ENCODE data around the gene HTD2.
"Not testable (repeated sequence)": the region's sequence is repeated elsewhere in the genome, so short reads cannot be mapped to it uniquely, and the experiment has no call there.

HTD2 gene

DNA sequence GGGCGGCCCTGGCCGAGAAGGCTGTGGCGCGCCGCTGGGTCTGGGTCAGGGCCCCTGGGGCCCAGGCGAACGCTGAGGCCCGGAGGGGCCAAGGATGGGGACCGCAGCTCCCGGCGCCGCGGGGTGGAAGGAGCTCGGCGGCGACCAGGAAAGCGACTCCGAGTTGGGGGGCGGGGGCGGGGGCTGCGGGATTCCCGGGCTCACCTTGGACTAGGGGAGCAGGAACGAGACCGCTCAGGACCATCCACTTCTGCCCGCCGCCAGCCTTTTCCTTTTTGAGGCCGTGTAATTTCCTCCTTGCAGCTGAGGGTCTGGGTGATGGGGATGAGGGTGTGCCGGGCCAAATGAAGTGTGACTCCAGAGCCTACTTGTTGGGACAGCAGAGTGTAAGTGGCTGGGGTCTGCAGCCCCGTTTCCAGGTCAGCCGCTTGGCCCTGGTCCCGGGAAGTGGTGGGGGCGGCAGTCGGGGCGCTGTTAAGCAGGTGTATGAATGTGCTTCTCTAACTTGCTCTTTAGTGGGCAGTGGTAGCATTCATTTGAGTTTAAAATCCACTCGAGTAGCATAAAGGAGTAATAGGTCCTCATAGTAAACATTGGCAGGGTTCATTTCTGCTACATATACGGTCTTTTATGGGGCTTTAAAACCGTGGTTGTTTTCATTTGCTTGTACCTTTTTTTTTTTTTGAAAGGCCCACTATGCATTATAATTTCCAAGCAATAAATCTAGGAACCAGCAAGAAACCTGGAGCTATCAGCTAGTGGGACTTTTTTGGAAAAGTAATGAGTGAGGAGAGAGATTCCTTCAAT is 27.1 kb downstream of the HTD2 start:
- peak; percentile 59 for DNase-seq

DNA sequence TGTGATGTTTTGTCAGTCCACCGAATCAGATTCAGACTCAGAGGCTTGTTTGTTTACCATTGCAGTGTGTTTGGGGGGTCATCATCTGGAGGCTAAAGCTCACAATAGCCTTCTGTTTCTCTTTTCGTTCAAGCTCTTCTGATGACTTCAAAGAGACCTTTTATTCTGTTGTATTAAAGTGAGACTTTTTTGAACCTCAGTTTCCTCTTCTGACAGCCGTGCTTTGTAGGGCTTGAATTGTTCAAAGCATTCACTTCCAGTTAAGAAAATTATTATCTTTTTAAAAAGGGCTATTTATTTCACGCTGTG is 27.6 kb downstream of the HTD2 start:
- no peak for DNase-seq

DNA sequence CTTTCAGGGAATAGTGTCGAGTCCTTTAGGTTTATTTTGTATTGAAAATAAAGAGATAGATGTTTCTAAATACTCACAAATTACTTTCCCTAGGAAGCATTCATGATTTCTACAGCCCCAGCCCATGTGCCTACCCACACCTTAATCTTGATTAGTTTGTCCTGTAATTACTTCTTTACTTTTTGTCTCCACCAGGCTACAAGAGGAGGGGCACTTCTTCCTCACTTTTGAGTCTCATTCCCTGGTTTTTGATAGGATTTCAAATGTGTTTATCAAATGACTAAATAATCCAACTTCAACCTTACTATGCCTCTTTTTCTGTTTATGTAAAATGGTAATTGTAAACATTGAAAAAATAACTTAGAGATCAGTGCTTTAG is 28.2 kb downstream of the HTD2 start:
- DNase-seq = peak; percentile 58

DNA sequence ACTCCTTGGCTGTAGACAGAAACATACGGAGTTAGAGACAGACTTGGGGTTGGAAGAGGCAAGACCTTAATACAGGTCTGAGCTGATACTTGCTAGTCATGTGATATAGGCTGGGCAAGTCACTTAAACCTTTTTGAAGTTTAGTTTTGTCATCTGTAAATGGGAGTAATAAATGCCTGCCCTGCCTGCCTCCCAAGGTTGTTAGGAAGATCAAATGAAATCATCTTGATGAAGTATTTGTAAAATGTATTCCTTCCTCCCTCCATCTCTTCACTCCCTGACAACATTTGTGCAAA is 29.3 kb downstream of the HTD2 start:
- no peak for DNase-seq

DNA sequence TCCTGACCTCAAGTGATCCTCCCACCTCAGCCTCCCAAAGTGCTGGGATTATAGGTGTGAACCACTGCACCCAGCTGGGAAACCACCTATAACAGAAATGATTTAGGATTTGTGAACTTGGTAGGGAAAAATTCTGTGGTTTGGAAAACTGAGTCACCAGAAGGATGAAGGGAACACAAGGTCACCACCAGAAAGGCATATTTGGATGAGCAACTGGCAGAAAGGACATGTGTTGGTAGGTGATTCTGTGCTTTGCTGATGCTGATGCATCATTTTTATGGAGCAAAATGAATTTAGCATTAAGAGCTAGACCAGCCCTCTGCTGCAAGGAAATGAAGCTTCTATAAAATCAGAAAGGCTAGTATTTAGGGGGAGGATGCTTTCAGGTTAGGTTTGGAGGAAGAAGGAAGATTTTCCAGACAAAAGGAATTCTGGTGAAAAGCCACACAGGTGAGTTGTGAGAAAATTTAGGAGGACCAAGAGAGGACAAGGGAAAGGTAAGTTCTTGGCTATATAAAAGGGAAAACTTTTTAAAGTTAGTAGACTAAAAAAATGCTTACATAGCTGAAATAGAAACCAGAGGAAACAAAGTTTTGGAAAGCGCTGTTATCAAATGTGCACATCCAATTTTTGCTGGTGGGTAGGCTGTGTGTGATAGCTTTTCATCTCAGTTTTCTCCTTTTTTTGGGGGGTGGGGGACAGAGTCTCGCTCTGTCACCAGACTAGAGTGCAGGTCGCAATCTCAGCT is 30.0 kb downstream of the HTD2 start:
- DNase-seq = no peak

DNA sequence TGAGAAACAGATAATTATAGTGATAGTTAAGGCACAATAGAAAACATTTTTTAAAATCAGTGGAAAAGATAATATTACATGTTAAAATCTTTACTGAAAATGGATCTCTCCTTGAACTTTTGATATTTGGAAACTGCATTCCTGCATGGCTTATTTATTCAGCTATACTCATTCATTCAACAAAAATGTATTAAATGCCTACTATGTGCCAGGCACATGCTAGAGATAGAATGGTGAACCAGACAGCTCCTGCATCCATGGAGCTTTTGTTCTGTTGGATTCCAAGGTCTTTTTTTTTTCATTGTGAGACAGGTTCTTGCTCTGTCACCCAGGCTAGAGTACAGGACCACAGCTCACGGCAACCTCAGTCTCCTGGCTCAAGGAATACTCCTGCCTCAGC is 30.9 kb downstream of the HTD2 start:
- no peak for DNase-seq

DNA sequence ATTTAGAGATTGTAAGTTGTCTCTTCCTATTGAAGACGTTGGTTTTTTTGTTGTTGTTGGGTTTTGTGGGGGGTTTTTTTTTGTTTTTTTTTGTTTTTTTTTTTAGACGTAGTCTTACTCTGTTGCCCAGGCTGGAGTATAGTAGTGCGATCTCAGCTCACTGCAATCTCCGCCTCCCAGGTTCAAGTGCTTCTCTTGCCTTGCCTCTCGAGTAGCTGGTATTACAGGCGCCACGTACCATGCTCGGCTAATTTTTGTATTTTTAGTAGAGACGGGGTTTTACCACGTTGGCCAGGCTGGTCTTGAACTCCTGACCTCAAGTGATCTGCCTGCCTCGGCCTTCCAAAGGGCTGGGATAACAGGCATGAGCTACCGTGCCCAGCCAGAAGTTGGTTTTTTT is 32.8 kb downstream of the HTD2 start:
- DNase-seq = not testable (repeated sequence)

DNA sequence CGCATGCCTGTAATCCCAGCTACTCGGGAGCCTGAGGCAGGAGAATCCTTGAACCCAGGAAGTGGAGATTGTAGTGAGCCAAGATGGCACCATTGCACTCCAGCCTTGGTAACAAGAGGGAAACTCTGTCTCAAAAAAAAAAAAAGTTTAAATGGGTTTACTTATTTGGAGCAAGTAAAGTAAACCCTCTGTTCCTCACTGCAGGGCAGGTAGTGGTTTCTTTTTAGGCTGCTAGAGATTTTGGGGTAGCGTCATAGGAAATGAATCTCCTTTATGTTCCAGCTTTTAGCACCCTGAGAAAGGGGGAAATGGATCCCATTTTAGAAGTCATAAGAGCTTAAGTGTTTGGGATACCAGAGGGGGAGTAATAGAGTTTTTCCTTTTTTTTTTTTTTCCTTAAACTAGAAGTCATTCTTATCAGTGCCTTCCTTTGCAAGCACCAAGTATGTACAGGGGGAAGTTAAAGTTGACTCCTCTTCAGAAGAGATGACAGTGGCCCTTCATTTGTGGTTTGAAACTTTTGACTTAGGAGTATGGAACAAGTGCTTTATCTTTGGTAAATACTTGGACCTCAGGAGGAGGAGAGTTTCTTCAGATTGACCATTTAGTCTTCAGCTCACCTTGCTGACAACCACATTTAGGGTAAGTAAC is 34.4 kb downstream of the HTD2 start:
- no peak for DNase-seq

DNA sequence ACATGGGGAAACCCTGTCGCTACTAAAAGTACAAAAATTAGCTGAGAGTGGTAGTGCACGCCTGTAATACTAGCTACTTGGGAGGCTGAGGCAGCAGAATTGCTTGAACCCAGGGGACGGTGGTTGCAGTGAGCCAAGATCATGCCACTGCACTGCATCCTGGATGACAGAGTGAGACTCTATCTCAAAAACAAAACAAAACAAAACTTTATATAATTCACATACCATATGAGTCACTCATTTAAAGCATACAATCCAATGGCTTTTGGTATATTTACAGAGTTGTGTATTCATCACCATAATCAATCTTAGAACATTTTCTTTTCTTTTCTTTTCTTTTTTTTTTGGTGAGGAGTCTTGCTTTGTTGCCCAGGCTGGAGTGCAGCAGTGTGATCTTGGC is 35.1 kb downstream of the HTD2 start:
- no peak for DNase-seq

DNA sequence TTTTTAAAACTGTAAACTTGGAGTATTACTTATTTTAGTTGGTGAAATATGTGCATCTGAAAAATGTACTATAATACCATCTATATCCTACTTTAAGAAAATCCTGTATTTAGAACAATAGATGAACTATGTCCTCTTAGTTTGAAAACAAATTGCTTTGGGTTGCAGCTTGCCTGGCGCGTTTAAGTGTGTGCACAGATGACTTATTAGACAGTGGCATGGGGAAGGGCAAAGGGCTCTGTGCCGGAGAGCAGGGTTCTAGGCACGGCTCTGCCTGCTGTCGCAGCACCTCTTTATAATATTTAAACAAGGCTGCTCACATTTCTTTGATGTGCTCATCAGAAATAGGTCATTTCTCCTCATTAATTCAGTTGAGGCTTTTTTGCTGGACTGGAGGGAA is 36.4 kb downstream of the HTD2 start:
- no peak for DNase-seq

DNA sequence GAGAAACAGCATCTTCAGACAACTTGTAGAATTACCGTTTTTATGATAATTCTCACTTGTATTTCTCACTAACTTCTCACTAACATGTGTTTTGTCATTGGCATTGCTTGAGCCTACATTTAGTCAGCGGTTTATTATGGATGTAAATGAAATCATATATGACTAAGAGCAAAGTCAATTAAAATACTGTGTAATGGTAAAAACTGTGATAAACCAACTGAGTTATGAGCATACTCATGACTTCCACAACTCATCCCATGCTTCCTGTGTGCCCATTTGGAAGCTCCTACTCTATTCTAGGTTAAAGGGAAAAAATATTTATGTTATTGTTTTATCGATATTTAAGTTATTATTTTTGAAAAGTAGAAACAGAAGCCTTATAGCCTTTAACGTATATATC is 39.1 kb downstream of the HTD2 start:
- no peak for DNase-seq

DNA sequence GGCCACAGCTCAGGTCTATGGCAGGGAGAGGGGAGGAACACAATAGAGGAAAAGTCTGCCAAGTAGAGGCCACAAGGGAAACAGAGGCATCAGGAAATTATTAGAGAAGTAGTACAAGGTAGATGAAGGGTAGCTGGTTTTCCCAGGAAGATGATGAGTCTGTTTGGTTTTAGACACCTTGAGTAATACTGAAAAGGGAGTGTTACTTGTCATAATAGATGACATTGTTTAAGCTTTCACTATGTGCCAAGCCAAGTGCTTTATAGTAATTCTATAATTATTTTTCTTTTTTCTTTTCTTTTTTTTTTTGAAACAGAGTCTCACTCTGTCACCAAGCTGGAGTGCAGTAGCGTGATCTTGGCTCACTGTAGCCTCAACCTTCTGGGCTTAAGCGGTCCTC is 40.0 kb downstream of the HTD2 start:
- DNase-seq = no peak

DNA sequence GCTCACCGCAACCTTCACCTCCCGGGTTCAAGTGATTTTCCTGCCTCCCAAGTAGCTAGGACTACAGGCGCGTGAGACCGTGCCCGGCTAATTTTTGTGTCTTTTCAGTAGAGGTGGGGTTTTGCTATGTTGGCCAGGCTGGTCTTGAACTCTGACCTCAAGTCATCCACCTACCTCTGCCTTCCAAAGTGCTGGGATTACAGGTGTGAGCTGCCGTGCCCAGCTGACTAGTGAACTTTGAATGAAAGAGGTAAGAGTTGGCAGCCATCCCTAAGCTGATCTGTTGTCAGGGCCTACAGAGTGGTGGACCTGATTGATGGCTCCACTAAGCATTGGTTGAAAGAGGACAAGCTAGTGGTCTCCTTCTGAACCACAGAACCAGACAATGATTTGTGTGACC is 41.7 kb downstream of the HTD2 start:
- no peak for DNase-seq

DNA sequence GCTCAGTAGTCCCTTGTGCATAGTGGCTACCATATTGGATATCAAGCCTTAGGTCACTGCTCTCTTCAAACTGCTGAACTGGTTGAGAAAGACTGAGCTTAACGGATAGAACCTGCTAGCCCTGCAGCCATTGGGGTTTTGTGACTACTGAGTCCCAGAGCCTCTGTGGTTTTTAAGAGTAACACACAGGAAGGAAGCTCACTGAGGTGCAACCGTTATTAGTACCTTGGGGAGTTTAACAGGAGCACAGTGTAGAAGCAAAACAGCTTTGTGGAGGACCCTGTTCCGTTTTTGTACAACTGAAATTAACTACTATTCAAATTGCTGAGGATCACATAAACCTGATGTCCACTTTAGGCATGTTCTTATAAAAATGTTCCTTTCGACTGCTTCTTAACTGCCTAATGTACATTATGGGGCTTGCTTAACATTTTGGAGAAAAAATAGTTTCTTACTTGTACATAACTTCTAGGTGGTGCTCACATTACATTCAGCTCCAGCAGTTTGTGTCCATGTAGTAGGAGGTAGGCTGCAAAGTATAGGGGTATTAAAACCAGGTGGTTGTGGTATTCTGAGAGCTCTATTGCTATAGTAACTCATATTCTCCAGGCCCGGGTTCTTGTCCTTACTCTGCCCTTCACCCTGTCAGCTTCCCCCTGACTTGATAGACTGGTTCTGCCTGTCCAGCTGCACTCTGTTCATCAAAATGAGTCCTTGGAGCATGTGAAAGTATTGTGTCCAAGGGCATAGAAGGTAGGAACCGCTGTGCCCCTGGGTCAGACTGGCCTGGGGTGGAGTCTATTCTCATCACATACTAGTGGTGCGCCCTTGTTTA is 43.7 kb downstream of the HTD2 start:
- DNase-seq = peak; percentile 67

DNA sequence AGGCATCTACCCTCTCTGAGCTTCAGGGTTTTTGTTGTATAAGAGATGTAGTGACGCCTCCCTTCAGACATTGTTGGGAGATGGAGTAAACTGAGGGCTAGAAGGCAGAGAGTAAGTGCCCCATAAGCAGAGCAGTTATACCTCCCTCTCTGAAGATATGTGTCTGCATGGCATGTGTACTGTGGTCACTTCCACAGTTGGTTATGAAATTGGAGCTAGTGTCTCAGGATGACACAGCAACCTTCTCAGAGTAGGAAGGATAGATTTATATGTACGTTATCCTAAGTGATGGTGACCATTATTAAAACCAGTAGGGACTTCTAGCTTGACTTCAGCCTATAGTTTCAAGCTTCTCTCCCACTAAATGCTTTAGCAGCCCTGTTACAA is 44.3 kb downstream of the HTD2 start:
- peak; percentile 76 for DNase-seq

DNA sequence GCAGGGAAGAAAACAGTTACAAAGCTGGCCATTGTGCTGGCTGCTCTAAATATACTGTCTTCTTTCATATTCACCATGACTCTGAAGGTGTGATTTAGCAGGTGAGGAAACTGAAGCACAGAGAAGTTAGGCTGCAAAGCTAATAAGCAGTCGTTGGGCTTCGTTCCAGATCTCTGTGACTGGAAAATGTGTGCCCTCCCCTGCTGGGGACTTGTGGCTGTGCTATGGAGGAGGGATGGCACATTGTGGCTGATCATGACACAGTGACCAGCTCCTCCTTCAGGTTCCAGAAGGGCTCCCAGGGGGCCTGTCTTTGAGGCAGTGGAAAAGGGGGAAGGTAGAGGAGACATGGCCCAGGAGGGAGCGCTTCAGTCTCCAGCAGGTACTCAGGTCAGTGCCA is 45.6 kb downstream of the HTD2 start:
- peak; percentile 80 for DNase-seq

DNA sequence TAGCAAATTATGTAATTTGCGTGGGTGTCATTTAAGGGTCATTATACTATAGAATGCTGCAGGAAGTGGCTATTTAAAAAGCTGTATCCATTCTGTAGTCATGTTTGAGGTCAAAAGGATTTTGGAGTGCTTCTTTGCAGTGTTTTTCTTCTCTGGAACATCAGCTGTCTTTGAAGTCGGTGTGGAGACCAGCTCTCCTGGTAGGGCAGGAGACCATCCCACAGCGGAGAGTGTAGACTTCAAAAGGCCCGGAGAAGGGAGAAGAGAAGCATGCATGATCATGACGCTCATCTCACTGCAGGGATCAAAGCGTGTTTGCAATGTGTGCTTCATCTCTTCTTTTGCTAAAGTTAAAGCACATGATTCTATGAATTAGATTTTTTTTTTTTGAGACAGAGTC is 46.3 kb downstream of the HTD2 start:
- DNase-seq = no peak

DNA sequence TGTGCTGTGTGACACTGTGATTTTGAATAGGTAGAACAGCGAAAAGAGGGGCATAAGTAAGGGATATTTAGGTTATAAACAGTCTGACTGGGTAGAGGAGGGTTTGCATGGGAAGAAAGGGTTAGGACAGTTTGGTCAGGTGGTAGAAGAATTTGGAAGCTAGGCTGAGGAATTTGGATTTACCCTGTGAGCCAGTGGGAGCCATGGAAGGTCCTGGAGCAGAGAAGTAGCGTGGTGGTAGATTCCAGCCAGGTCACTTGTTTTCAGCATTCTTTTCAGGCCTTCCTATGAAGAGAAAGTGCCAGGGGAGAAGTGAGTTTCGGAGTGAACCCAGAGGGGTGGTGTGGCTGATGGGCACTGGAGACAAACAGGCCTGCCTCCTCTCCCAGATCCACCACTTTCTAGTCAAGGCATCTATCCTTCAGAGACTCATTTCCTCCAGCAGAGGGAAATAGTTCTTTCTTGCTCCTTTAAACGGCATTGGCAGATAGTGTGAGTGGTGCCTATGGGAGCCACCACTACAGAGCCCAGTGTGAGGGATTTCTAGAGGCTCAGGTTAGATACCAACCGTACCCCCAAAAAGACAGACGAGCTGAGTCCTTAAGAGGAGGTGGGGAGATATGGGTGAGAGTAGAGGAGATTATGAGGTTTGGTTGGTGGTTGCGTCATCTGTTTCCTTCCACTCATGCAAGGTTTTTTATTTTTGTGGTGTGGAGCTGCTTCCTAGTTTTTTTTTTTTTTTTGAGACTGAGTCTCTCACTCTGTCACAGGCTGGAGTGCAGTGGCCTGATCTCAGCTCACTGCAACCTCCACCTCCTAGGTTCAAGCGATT is 47.6 kb downstream of the HTD2 start:
- peak; percentile 84 for DNase-seq

DNA sequence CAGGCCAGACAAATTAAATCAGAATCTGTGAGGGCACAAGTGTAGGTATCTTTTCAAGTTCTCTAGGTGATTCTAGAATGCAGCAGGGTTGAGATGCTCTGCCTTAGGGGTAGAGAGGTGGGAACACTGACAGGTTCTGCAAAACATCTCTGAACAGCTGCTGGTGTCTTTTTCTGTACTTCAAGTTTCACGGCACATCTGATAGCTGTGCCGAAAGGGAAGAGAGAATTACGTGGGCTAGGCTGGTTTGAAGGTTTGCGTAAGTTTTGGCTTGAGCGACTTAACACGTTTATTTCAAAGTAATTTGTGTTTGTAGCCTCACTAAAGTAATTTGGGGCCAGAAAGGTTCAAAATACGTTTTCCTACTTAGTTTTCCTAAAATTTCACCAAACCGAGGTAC is 48.9 kb downstream of the HTD2 start:
- peak; percentile 58 for DNase-seq

DNA sequence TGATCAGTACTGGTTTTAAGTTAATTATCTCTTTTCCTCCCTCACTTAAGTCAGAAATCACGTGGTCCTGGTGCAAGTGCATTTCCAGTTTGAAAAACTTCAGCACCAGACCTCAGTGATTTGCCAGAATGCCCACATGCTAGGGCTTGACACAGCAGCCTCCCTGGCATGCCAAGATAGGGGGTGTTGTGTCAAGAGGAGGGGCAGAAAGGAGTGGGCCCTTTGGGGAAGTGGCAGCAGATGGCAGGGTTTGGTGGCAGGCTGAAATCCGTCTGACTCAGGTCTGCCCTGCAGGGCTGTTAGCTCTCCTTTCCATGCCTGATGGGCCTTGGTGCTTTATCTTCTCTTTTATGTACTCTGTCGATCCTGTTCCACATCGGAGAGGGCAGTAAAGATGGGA is 49.7 kb downstream of the HTD2 start:
- peak; percentile 89 for DNase-seq

DNA sequence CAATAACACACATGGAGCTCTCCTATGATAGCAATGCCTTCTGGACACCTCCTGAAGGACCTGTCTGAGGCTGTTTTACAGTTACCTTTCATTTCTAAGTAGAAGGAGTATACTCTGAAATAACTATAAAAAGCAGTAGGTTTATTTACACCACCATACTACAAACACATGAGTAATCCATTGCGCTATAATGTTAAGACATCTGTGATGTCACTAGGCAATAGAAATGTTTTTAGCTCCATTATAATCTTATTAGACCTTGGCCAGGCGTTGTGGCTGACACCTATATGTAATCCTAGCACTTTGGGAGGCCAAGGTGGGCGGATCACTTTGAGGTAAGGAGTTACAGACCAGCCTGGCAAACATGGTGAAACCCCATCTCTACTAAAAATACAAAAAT is 51.1 kb downstream of the HTD2 start:
- DNase-seq = no peak

DNA sequence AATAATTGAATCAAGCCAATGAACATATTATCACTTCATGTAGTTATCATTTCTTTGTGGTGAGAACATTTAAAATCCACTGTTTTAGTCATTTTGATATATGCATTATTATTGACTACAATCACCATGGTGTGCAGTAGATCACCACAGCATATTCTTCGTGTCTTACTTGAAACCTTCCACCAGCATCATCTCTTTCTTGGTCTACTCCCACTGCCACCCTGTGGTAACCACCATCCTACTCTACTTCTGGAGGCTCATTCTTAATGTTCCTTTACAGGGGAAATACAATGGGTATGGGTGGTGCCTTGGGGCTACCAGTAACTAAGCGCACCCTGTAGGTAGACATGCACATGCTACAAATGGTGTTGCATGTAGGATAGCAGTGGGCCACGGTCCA is 51.8 kb downstream of the HTD2 start:
- DNase-seq = no peak

DNA sequence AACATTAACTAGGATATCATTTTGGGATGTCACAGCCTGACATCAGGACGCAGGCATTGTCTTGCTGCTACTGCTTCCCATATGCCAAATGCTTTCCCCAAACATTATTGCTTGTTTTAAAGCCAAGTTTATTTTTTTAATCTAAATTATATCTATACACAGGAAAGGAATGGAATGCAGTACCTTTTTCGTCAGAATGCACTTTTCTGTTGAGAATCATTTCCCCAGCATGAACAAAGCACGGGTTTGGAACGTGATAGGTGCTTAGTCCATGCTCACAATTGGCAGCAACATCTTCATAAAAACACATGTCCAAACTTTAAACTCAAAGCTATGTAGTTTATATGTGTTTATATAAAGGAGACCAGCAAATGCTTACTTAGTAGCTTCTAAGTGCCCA is 52.5 kb downstream of the HTD2 start:
- no peak for DNase-seq
